GM18873 (cell line): ENCODE measurements around the gene RAB11FIP2.

ENCODE experiments used
- ATAC-seq: cut with Tn5 transposase; IDR thresholded peaks from one replicate; pipeline ENCODE4 v1.9.1; 2021; ENCODE audit warnings: mild to moderate bottlenecking, moderate library complexity, moderate number of reproducible peaks; ENCODE audit not compliant: unreplicated experiment, low FRiP score

The RAB11FIP2 gene

GRCh38 chr10:118035354-118036005 lies 11.3 kb downstream of the RAB11FIP2 start:
- ATAC-seq, result no peak

GRCh38 chr10:118034791-118035261 lies 11.9 kb downstream of the RAB11FIP2 start:
- ATAC-seq, result no peak

- no peak for ATAC-seq
Measured at GRCh38 chr10:118033905-118034304, 12.8 kb downstream of the RAB11FIP2 start.

- ATAC-seq, result no peak
Measured at GRCh38 chr10:118032564-118032963, 14.2 kb downstream of the RAB11FIP2 start.

GRCh38 chr10:118031351-118032075 lies 15.2 kb downstream of the RAB11FIP2 start:
- no peak for ATAC-seq

GRCh38 chr10:118028619-118029018 lies 18.1 kb downstream of the RAB11FIP2 start:
- ATAC-seq, result peak; percentile 96

GRCh38 chr10:118027397-118027796 lies 19.3 kb downstream of the RAB11FIP2 start:
- no peak for ATAC-seq

GRCh38 chr10:118026936-118027335 lies 19.8 kb downstream of the RAB11FIP2 start:
- no peak for ATAC-seq

GRCh38 chr10:118020365-118020764 lies 26.4 kb downstream of the RAB11FIP2 start:
- ATAC-seq, result no peak

GRCh38 chr10:118017850-118018249 lies 28.9 kb downstream of the RAB11FIP2 start:
- no peak for ATAC-seq

GRCh38 chr10:118017071-118017740 lies 29.5 kb downstream of the RAB11FIP2 start:
- ATAC-seq, result no peak

- no peak for ATAC-seq
Measured at GRCh38 chr10:118012952-118013525, 33.7 kb downstream of the RAB11FIP2 start.

- ATAC-seq, result no peak
Measured at GRCh38 chr10:118007773-118008172, 39.0 kb downstream of the RAB11FIP2 start.

- no peak for ATAC-seq
Measured at GRCh38 chr10:118003126-118003525, 43.6 kb downstream of the RAB11FIP2 start.

- ATAC-seq, result no peak
Measured at GRCh38 chr10:118002581-118002980, 44.2 kb downstream of the RAB11FIP2 start.

GRCh38 chr10:117997673-117998072 lies 49.1 kb downstream of the RAB11FIP2 start:
- ATAC-seq, result no peak

GRCh38 chr10:117996709-117997108 lies 50.0 kb downstream of the RAB11FIP2 start:
- ATAC-seq, result no peak

- no peak for ATAC-seq
Measured at GRCh38 chr10:117994771-117995170, 52.0 kb downstream of the RAB11FIP2 start.

- no peak for ATAC-seq
Measured at GRCh38 chr10:117993166-117993565, 53.6 kb downstream of the RAB11FIP2 start.

- no peak for ATAC-seq
Measured at GRCh38 chr10:117991701-117992100, 55.0 kb downstream of the RAB11FIP2 start.

- ATAC-seq, result no peak
Measured at GRCh38 chr10:117989962-117990361, 56.8 kb downstream of the RAB11FIP2 start.
